Heart left ventricle (tissue), 16 donors: ENCODE results near the gene CAMKMT. TPM values are rescaled to one million over a fixed set of nuclear protein-coding genes. Genes with fewer than 3 reads are reported as not detected.

Experiments
- ATAC-seq, 4 donors: fragments of 200-7000 bp; cut with Tn5 transposase; one replicate each; pipeline ENCODE4 v1.9.1; 2020 to 2022; ENCODE audit warnings: moderate library complexity in 4 of 4, mild to moderate bottlenecking in 3 of 4, moderate number of reproducible peaks in 1 of 4
- DNase-seq, 5 donors: peaks; one replicate each; pipeline ENCODE4 v3.0.0-alpha.2; 2020
- H3K27ac ChIP-seq, 12 donors: fragments of 200-600 bp; sonication (generic) in 4 of 12; one replicate each; pipeline versions ENCODE4 v1.5.0 to v1.8.0; 2016 to 2022; ENCODE audit warnings: mild to moderate bottlenecking in 2 of 12
- H3K27me3 ChIP-seq, 9 donors: fragments of 200-600 bp; sonication (generic) in 2 of 9; one replicate each; pipeline versions ENCODE4 v1.5.1 to v1.8.0; 2016 to 2022; ENCODE audit warnings: mild to moderate bottlenecking in 3 of 9
- H3K36me3 ChIP-seq, 9 donors: fragments of 200-600 bp; sonication (generic) in 2 of 9; one replicate each; pipeline versions ENCODE4 v1.5.0 to v1.8.0; 2018 to 2022; ENCODE audit warnings: mild to moderate bottlenecking in 2 of 9
- H3K4me1 ChIP-seq, 12 donors: fragments of 200-600 bp; sonication (generic) in 4 of 12; one replicate each; pipeline versions ENCODE4 v1.5.0 to v1.8.0; 2016 to 2022; ENCODE audit warnings: mild to moderate bottlenecking in 3 of 12
- H3K4me3 ChIP-seq, 12 donors: fragments of 200-600 bp; sonication (generic) in 4 of 12; one replicate each; pipeline versions ENCODE4 v1.5.0 to v1.8.0; 2017 to 2022; ENCODE audit warnings: mild to moderate bottlenecking in 9 of 12, moderate library complexity in 4 of 12
- H3K9me3 ChIP-seq, 12 donors: fragments of 200-600 bp; sonication (generic) in 4 of 12; one replicate each; pipeline versions ENCODE4 v1.5.0 to v1.8.0; 2016 to 2022; ENCODE audit warnings: mild to moderate bottlenecking in 1 of 12
- CTCF ChIP-seq, 12 donors: fragments of 200-600 bp; sonication (generic) in 4 of 12; IDR thresholded peaks; one replicate each; pipeline versions ENCODE4 v1.5.0 to v1.8.0; 2018 to 2022; ENCODE audit warnings: antibody characterized with exemption in 12 of 12, mild to moderate bottlenecking in 5 of 12
- POLR2A ChIP-seq, 2 donors: fragments of 450-650 bp; IDR thresholded peaks; one replicate each; pipeline ENCODE4 v1.6.1; 2017; ENCODE audit warnings: antibody characterized with exemption in 2 of 2, mild to moderate bottlenecking in 2 of 2, moderate library complexity in 2 of 2
- WGBS, 4 donors: extraction: QIAGEN DNeasy Blood & Tissue Kit in 2 of 4; methylation state at CpG; one replicate each; pipeline versions ENCODE4 v1.1.5 to v1.1.7; 2013 to 2018; 5-methylcytosine and 5-hydroxymethylcytosine counted together
- intact Hi-C, 10 donors: fragments of 100-400 bp; cut with DNase I; formaldehyde crosslinking; loops; one replicate each; pipeline versions ENCODE4 v1.11.1 to v1.14.2; 2022
- polyA plus RNA-seq, 2 donors: library from polyadenylated mRNA; stranded (reverse); fragments of 200-250 nt; gene quantifications; one replicate each; pipeline ENCODE4 v1.2.3, GENCODE V29; 2013
- total RNA-seq, 9 donors: library from RNA; depleted of rRNA in 2 of 9; stranded (reverse); fragments of >200 nt in 2 of 9; fragmentation: NEBNext Ultra II Directional in 3 of 9; extraction: Animal tissue kit (Norgen Biotek cat#: 25700) in 3 of 9; gene quantifications; one replicate each; pipeline versions ENCODE4 v1.1.0 to v1.2.4, GENCODE V29; 2016 to 2023
- donor health status: ischemic (EF 13 %, LVEDD 7.1; RV severe dilation, severe dysfunction).
- donor health status: healthy with polysubstance abuse.
- donor health status: DM: no; HTN: yes; CAD: no.
- donor health status: DM: no; HTN: no; CAD: no.
- donor health status: ischemic (EF 25% LVEDD 6.9; RV normal size, moderate dysfunction).
- donor health status: ischemic (EF 25% LVEDD 5.7; RV mildly dilated, moderate dysfunction).
- donor health status: healthy.
- donor health status: DM: yes; HTN: yes; CAD: no.
- donor health status: ischemic (EF 35%, LVEDD 5.7; RV mildly dilated, moderate dysfunction).
- donor health status: nonischemic (EF 11% LVEDD 7.7; RV severe dilation, severe dysfunction).
- donor health status: DM: yes; HTN: yes; CAD: no.
- donor health status: PGD.
- donor health status: ischemic (EF 29% LVEDD 5.4; RV normal size, mild dysfunction).
- donor health status: nonischemic (EF 23%, LVEDD 6.1; RV moderate dilation, normal function).

Gene CAMKMT
- total and polyA plus RNA-seq, 11 donors, result 2.5 to 10.1 (median 4.4) TPM

DNA sequence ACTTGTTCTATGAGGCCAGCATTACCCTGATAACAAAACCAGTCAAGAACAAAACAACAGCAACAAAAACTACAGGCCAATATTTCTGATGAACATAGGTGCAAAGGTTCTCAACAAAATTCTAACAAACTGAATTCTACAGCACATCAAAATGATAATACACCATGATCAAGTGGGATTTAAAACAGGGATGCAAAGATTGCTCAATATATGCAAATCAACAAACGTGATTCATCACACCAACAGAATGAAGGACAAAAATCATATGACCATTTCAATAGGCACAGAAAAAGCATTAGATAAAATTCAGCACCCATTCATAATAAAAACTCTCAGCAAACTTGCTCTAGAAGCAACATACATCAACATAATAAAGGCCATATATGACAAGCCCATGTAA lies 173.6 kb downstream of the CAMKMT start:
- no peaks in the 10 kb centered on the region for H3K36me3 ChIP-seq
- H3K27ac ChIP-seq, result no peak overlapping the region
- H3K27me3 ChIP-seq, result no peaks in the 10 kb centered on the region
- TF ChIP-seq POLR2A (IDR thresholded peaks at IDR 0.05) (no peak), CTCF (IDR thresholded peaks at IDR 0.05) (no peak)
- no peaks in the 10 kb centered on the region for H3K9me3 ChIP-seq
- no peak overlapping the region for H3K4me3 ChIP-seq
- 82 to 96% (median 90%) methylated on average over 1 of the region's 1 CpG for WGBS, 4 donors
- H3K4me1 ChIP-seq, result no peaks in the 10 kb centered on the region
- intact Hi-C loops, result no loop called here
- DNase-seq (no peak), ATAC-seq (no peak)

- DNase-seq (no peak), ATAC-seq (no peak)
- Histone ChIP-seq H3K4me1 (no peaks in the 10 kb centered on the region), H3K36me3 (no peaks in the 10 kb centered on the region), H3K27me3 (no peaks in the 10 kb centered on the region), H3K9me3 (no peaks in the 10 kb centered on the region), H3K4me3 (no peak overlapping the region), H3K27ac (no peak overlapping the region)
- intact Hi-C loops, result no loop called here
- TF ChIP-seq POLR2A (IDR thresholded peaks at IDR 0.05) (no peak), CTCF (IDR thresholded peaks at IDR 0.05) (no peak)
- 93 to 97% (median 94%) methylated on average over 2 of the region's 2 CpGs for WGBS, 4 donors
Observed at GRCh38 chr2:44537264-44537663, 175.5 kb downstream of the CAMKMT start.

DNA sequence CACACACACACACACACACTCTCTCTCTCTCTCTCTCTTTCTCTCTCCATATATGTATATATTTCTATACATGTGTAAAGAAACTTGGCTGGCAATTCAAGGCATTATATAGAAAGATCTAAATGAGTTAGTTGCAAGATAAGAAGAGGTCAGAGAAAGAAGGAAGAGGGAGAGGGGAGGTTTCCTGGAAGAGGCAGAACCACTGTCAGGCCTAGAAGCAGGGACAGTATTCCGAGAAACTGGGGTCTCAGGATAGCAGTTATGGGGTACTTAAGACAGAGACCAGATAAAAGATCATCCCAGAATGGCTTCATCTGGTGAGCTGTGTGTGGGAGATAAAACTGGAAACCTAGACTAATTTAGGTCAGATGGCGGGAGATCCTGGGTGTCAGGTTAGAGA lies 180.8 kb downstream of the CAMKMT start:
- Histone ChIP-seq H3K27me3 (no peaks in the 10 kb centered on the region), H3K27ac (no peak overlapping the region), H3K4me1 (peaks cover 0 to 5% (median 0%) of the 10 kb centered on the region in 12 donors), H3K4me3 (no peak overlapping the region), H3K9me3 (no peaks in the 10 kb centered on the region), H3K36me3 (no peaks in the 10 kb centered on the region)
- TF ChIP-seq POLR2A (IDR thresholded peaks at IDR 0.05), result no peak
- TF ChIP-seq CTCF (IDR thresholded peaks at IDR 0.05), result no peak
- WGBS, 4 donors, result 65 to 99% (median 92%) methylated on average over 2 of the region's 2 CpGs
- DNase-seq (no peak), ATAC-seq (no peak)
- intact Hi-C loops, result no loop called here

DNA sequence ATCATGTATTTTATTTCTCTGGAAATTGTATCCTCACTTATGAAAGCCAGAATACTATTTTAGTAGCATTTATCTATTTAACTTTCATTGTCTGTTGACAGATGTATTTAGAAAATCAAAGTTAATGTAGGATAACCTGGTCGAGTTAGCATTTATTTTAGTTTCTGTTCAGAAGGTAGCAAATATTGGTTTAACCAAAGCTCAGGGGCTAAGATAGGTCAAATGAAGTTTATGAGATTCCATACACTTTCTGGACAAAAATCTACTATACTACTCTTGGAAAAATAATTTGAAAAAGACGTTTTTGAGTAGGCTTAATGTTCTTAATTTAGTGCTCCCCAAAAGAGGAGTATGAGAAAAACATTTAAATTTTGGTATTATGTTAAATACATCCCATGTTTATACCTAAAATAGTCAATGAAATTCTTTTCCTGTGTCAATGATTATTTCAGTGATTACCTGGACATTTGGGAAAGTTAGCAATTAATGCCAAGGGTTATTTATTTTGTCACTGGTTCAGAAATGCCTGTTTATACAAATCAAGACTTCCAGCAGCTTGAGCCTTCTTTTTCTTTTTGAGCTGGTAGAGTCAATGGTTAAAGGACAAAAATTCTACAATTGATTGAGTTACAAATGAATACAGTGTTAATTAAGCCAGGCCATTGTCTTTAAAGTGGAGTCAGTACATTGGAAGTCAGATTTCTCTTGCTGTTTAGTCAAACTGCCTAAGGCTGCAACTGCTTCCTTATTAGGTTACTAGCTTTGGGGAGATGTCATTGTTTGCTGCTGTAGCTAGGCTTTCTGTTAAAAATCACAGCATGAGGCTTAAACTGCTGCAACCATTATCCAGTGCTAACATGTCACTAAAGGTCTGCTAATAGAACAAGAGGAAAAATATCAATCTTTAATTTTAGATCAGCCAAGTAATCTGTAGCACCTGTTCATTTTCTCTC lies 182.3 kb downstream of the CAMKMT start:
- intact Hi-C loops, result no loop called here
- no peak overlapping the region for H3K4me3 ChIP-seq
- TF ChIP-seq POLR2A (IDR thresholded peaks at IDR 0.05), result no peak
- no peak for TF ChIP-seq CTCF (IDR thresholded peaks at IDR 0.05)
- H3K36me3 ChIP-seq, result no peaks in the 10 kb centered on the region
- ATAC-seq (no peak), DNase-seq (no peak)
- no peak overlapping the region for H3K27ac ChIP-seq
- H3K9me3 ChIP-seq, result no peaks in the 10 kb centered on the region
- 77 to 91% (median 83%) methylated on average over 2 of the region's 2 CpGs for WGBS, 4 donors
- H3K4me1 ChIP-seq, result peaks cover 0 to 13% (median 0%) of the 10 kb centered on the region in 12 donors
- H3K27me3 ChIP-seq, result no peaks in the 10 kb centered on the region
